Karpas-422 (cell line): ENCODE results near the gene USP35. TPM values are rescaled to one million over a fixed set of nuclear protein-coding genes. Genes with fewer than 3 reads are reported as not detected.

Source experiments
- DNase-seq: peaks from one replicate; pipeline ENCODE4 v3.0.0-alpha.2; 2015
- H2AFZ ChIP-seq: fragments of 200-600 bp; sonication (generic); 2 replicates; pipeline ENCODE4 v1.6.1; 2014; ENCODE audit warnings: antibody characterized with exemption, low read length, mixed read lengths
- H3K27ac ChIP-seq: fragments of 200-600 bp; sonication (generic); 2 replicates; pipeline ENCODE4 v1.5.1; 2014; ENCODE audit warnings: mild to moderate bottlenecking, low read length, moderate library complexity
- H3K27me3 ChIP-seq: fragments of 200-600 bp; sonication (generic); 2 replicates; pipeline ENCODE4 v1.6.1; 2014; ENCODE audit warnings: low read length, mixed read lengths
- H3K36me3 ChIP-seq: fragments of 200-600 bp; sonication (generic); 2 replicates; pipeline ENCODE4 v1.6.1; 2014; ENCODE audit warnings: low read length, mixed read lengths; ENCODE audit not compliant: insufficient read depth
- H3K4me1 ChIP-seq: fragments of 200-600 bp; sonication (generic); 2 replicates; pipeline ENCODE4 v1.6.1; 2014; ENCODE audit warnings: mild to moderate bottlenecking, low read length, mixed read lengths
- H3K4me2 ChIP-seq: fragments of 200-600 bp; sonication (generic); 2 replicates; pipeline ENCODE4 v1.6.1; 2014; ENCODE audit warnings: low read length, low read depth, mild to moderate bottlenecking; ENCODE audit not compliant: poor library complexity, severe bottlenecking
- H3K4me3 ChIP-seq: fragments of 200-600 bp; sonication (generic); 2 replicates; pipeline ENCODE4 v1.5.1; 2014; ENCODE audit warnings: mild to moderate bottlenecking, antibody characterized with exemption, low read length, mixed read lengths
- H3K79me2 ChIP-seq: fragments of 200-600 bp; sonication (generic); 2 replicates; pipeline ENCODE4 v1.6.1; 2014; ENCODE audit warnings: mild to moderate bottlenecking, low read length, mixed read lengths
- H3K9ac ChIP-seq: fragments of 200-600 bp; sonication (generic); 2 replicates; pipeline ENCODE4 v1.6.0; 2014; ENCODE audit warnings: low read length
- H3K9me2 ChIP-seq: fragments of 200-600 bp; sonication (generic), shearing (Covaris generic); replicated peaks from 2 replicates; pipeline ENCODE4 v1.6.0; 2014; ENCODE audit warnings: mild to moderate bottlenecking, low read length, moderate library complexity; ENCODE audit not compliant: insufficient read depth
- H3K9me3 ChIP-seq: fragments of 300-700, 200-600 bp; sonication (generic); 2 replicates; pipeline ENCODE4 v1.6.1; 2014; ENCODE audit warnings: low read length, mixed read lengths
- H4K20me1 ChIP-seq: fragments of 200-600 bp; sonication (generic); 2 replicates; pipeline ENCODE4 v1.6.1; 2014; ENCODE audit warnings: mild to moderate bottlenecking, antibody characterized with exemption, low read length, low read depth; ENCODE audit not compliant: insufficient read depth
- total RNA-seq: library from RNA; depleted of rRNA; stranded (reverse); fragments of >200 nt; shearing (Covaris generic); gene quantifications from 2 replicates; pipeline ENCODE4 v1.2.3, GENCODE V29; 2014; ENCODE audit warnings: low replicate concordance

Gene USP35
- total RNA-seq, 1 experiment from 2014 or later = 1.7 TPM

- no peaks in the 10 kb centered on the region for H3K79me2 ChIP-seq
- no peaks in the 10 kb centered on the region for H3K36me3 ChIP-seq
- H3K4me1 ChIP-seq = no peaks in the 10 kb centered on the region
- no peaks in the 10 kb centered on the region for H3K9me3 ChIP-seq
- no peaks in the 10 kb centered on the region for H3K9me2 ChIP-seq
- H3K27ac ChIP-seq = no peak overlapping the region
- H3K4me3 ChIP-seq = no peak overlapping the region
- H2AFZ ChIP-seq = no peak overlapping the region
- H3K27me3 ChIP-seq = no peaks in the 10 kb centered on the region
- DNase-seq = no peak
- no peak overlapping the region for H3K4me2 ChIP-seq
- no peaks in the 10 kb centered on the region for H4K20me1 ChIP-seq
- H3K9ac ChIP-seq = no peak overlapping the region
These were observed 16.5 kb downstream of the USP35 start for GRCh38 chr11:78205256-78205655.

GRCh38 chr11:78205691-78206090, 17.0 kb downstream of the USP35 start:
- Histone ChIP-seq H3K9ac (no peak overlapping the region), H3K27ac (no peak overlapping the region), H3K9me3 (no peaks in the 10 kb centered on the region), H3K4me2 (no peak overlapping the region), H3K4me3 (no peak overlapping the region), H3K36me3 (no peaks in the 10 kb centered on the region), H3K9me2 (no peaks in the 10 kb centered on the region), H3K79me2 (no peaks in the 10 kb centered on the region), H3K27me3 (no peaks in the 10 kb centered on the region), H4K20me1 (no peaks in the 10 kb centered on the region), H3K4me1 (no peaks in the 10 kb centered on the region), H2AFZ (no peak overlapping the region)
- DNase-seq = no peak

DNA sequence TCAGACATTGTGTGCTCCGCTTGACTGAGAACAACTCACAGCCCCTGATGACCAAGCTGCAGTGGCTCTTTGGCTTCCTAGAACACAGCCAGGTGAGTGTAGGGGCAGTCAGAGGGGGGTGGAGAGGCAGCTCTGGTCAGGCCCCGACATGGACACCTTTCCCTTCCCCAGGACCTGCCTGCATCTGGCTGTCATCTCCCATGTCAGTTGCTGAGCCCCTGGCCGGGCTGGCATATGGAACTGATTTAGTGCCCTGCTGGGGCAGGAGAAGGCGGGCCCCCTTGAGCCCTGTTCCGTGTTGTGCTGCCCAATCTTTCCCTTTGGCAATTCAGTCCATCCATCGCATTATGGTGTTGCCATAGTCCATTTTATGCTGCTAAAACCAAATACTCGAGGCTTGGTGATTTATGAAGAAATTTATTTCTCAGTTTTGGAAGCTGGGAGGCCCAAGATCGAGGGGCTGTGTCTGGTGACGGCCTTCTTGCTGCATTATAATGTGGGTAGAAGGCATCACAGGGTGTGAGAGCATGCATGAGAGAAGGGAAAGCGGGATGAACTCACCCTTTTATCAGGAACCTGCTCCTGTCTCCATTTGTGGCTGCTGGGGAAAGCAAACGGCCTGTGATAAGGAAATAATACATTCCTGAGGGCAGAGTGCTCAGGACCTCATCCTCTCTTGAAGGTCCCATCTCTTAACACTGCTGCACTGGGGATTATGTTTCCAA, 19.0 kb downstream of the USP35 start:
- no peak for DNase-seq

GRCh38 chr11:78208257-78209165, 19.8 kb downstream of the USP35 start:
- Histone ChIP-seq H3K27ac (no peak overlapping the region), H3K4me3 (no peak overlapping the region), H3K79me2 (no peaks in the 10 kb centered on the region), H2AFZ (no peak overlapping the region), H3K9me3 (no peaks in the 10 kb centered on the region), H3K4me1 (no peaks in the 10 kb centered on the region), H3K9ac (no peak overlapping the region), H3K27me3 (no peaks in the 10 kb centered on the region), H4K20me1 (no peaks in the 10 kb centered on the region), H3K4me2 (no peak overlapping the region), H3K9me2 (no peaks in the 10 kb centered on the region), H3K36me3 (no peaks in the 10 kb centered on the region)
- no peak for DNase-seq

More for the DNA sequence above, 19.0 kb downstream of the USP35 start:
- Histone ChIP-seq H3K9me2 (no peaks in the 10 kb centered on the region), H3K9me3 (no peaks in the 10 kb centered on the region), H3K27ac (no peak overlapping the region), H3K4me2 (no peak overlapping the region), H3K4me3 (no peak overlapping the region), H3K36me3 (no peaks in the 10 kb centered on the region), H3K4me1 (no peaks in the 10 kb centered on the region), H3K27me3 (no peaks in the 10 kb centered on the region), H3K79me2 (no peaks in the 10 kb centered on the region), H4K20me1 (no peaks in the 10 kb centered on the region), H3K9ac (no peak overlapping the region), H2AFZ (no peak overlapping the region)

GRCh38 chr11:78209478-78209877, 20.8 kb downstream of the USP35 start:
- Histone ChIP-seq H3K27ac (no peak overlapping the region), H3K36me3 (no peaks in the 10 kb centered on the region), H4K20me1 (no peaks in the 10 kb centered on the region), H3K4me2 (no peak overlapping the region), H3K27me3 (no peaks in the 10 kb centered on the region), H3K9me3 (no peaks in the 10 kb centered on the region), H3K4me1 (no peaks in the 10 kb centered on the region), H3K9ac (no peak overlapping the region), H3K9me2 (no peaks in the 10 kb centered on the region), H3K4me3 (no peak overlapping the region), H3K79me2 (no peaks in the 10 kb centered on the region), H2AFZ (no peak overlapping the region)
- no peak for DNase-seq

DNA sequence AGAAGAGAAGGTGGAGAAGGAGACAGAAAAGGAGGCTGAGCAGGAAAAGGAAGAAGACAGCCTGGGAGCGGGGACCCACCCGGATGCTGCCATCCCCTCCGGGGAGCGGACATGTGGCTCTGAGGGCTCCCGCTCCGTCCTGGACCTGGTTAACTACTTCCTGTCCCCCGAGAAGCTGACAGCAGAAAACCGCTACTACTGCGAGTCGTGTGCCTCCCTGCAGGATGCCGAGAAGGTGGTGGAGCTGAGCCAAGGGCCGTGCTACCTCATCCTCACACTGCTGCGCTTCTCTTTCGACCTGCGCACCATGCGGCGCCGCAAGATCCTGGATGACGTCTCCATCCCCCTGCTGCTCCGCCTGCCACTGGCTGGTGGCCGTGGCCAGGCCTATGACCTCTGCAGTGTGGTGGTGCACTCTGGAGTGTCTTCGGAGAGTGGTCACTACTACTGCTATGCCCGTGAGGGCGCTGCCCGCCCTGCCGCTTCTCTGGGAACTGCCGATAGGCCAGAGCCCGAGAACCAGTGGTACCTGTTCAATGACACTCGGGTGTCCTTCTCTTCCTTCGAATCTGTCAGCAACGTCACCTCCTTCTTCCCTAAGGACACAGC, 21.4 kb downstream of the USP35 start:
- no peaks in the 10 kb centered on the region for H3K27me3 ChIP-seq
- H3K9me2 ChIP-seq = no peaks in the 10 kb centered on the region
- no peaks in the 10 kb centered on the region for H4K20me1 ChIP-seq
- H3K27ac ChIP-seq = no peak overlapping the region
- no peak overlapping the region for H3K9ac ChIP-seq
- no peak overlapping the region for H2AFZ ChIP-seq
- no peak for DNase-seq
- H3K79me2 ChIP-seq = no peaks in the 10 kb centered on the region
- H3K4me3 ChIP-seq = no peak overlapping the region
- H3K9me3 ChIP-seq = no peaks in the 10 kb centered on the region
- H3K4me1 ChIP-seq = no peaks in the 10 kb centered on the region
- H3K36me3 ChIP-seq = no peaks in the 10 kb centered on the region
- no peak overlapping the region for H3K4me2 ChIP-seq

GRCh38 chr11:78211565-78211964, 22.8 kb downstream of the USP35 start:
- Histone ChIP-seq H3K4me1 (no peaks in the 10 kb centered on the region), H3K79me2 (no peaks in the 10 kb centered on the region), H4K20me1 (no peaks in the 10 kb centered on the region), H3K27me3 (no peaks in the 10 kb centered on the region), H3K9ac (no peak overlapping the region), H3K9me3 (no peaks in the 10 kb centered on the region), H3K36me3 (no peaks in the 10 kb centered on the region), H3K4me3 (no peak overlapping the region), H2AFZ (no peak overlapping the region), H3K27ac (no peak overlapping the region), H3K4me2 (no peak overlapping the region), H3K9me2 (no peaks in the 10 kb centered on the region)
- no peak for DNase-seq
